ENCODE results near the gene SLC16A14.
"Not testable (repeated sequence)": the region's sequence is repeated elsewhere in the genome, so short reads cannot be mapped to it uniquely, and the experiment has no call there.

SLC16A14 gene

GRCh38 chr2:230068651-230069055, at the start of gene SLC16A14:
Gene SLC16A14, minus strand, starts transcription at chr2:230068924. Its CDS starts 9,572 bp downstream, at chr2:230059352.
- no peak for TF ChIP-seq CTCF (IDR thresholded peaks at IDR 0.05)
- Histone ChIP-seq H3K36me3 (peaks cover 7% of the 10 kb centered on the region), H3K4me3 (ENCODE audit: low read depth in 1 of 2, low read length in 1 of 2) (peak within 1 kb of the TSS; percentile 59 to 86), H3K27me3 (no peaks in the 10 kb centered on the region), H3K4me1 (ENCODE audit: control insufficient read depth in 1 of 2, insufficient read depth in 1 of 2, low read depth in 1 of 2, low read length in 1 of 2) (peaks cover 24 to 25% of the 10 kb centered on the region in 2 experiments), H3K9me3 (no peaks in the 10 kb centered on the region), H3K27ac (peak within 1 kb of the TSS; percentile 64)

- no peaks in the 10 kb centered on the region for H3K27me3 ChIP-seq
- H3K4me3 ChIP-seq (ENCODE audit: low read depth in 1 of 2, low read length in 1 of 2) = no peak overlapping the region
- H3K9me3 ChIP-seq = no peaks in the 10 kb centered on the region
- H3K36me3 ChIP-seq = no peaks in the 10 kb centered on the region
- no peaks in the 10 kb centered on the region for H3K4me1 ChIP-seq (ENCODE audit: control insufficient read depth in 1 of 2, insufficient read depth in 1 of 2, low read depth in 1 of 2, low read length in 1 of 2)
- no peak overlapping the region for H3K27ac ChIP-seq
- TF ChIP-seq CTCF (IDR thresholded peaks at IDR 0.05) = no peak
Observed at GRCh38 chr2:230106771-230107170, 38.0 kb upstream of the SLC16A14 start.

DNA sequence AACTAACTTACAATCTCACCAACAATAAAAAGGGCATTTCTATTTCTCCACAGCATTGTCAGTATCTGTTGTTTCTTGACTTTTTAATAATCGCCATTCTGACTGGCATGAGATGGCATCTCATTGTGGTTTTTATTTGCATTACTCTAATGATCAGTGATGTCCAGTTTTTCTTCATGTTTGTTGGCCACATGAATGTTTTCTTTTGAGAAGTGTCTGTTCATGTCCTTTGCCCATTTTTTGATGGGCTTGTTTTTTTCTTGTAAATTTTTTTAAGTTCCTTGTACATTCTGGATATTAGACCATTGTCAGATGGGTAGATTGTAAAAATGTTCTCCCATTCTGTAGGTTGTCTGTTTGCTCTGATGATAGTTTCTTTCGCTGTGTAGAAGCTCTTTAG, 33.2 kb upstream of the SLC16A14 start:
- not testable (repeated sequence) for H3K27ac ChIP-seq; H3K4me1 ChIP-seq (ENCODE audit: control insufficient read depth in 1 of 2, insufficient read depth in 1 of 2, low read depth in 1 of 2, low read length in 1 of 2); H3K27me3 ChIP-seq

DNA sequence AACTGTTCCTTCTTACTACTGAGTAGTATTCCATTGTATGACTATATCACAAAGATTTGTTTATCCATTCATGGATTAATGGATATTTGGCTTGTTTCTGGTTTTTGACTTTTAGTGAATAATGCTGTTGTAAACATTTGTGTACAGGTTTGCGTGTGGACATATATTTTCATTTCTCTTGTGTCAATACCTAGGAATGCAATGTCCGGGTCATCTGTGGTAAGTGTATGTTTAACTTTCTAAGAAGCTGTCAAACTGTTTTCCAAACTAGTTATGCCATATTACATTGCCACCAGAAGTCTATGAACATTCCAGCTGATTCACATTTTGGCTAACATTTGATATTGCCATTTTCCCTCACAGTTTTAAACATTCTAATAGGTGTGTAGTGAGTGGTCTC, 29.1 kb upstream of the SLC16A14 start:
- Histone ChIP-seq H3K27ac (no peak overlapping the region), H3K4me1 (ENCODE audit: control insufficient read depth in 1 of 2, insufficient read depth in 1 of 2, low read depth in 1 of 2, low read length in 1 of 2) (no peaks in the 10 kb centered on the region), H3K27me3 (no peaks in the 10 kb centered on the region)

More for the DNA sequence above, 33.2 kb upstream of the SLC16A14 start:
- H3K4me3 ChIP-seq (ENCODE audit: low read depth in 1 of 2, low read length in 1 of 2); H3K9me3 ChIP-seq; H3K36me3 ChIP-seq: not testable (repeated sequence)

DNA sequence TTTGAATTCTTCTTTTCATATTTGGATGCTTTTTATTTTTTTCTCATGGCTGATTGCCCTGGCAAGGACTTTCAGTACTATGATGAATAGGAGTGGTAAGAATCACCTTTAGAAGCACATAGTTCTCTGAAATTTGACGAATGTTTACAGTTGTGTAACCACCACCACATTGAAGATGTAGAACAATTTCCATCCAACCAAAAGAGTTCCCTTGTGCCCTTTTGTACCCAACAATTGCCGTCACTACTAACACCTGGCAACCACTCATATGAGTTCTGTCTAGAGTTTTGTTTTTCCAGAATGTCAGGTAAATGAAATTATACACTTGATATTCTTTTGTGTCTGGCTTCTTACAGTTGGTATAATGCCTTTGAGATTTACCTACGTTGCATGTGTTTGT, 28.7 kb upstream of the SLC16A14 start:
- H3K9me3 ChIP-seq = no peaks in the 10 kb centered on the region
- H3K4me3 ChIP-seq (ENCODE audit: low read depth in 1 of 2, low read length in 1 of 2) = no peak overlapping the region
- no peaks in the 10 kb centered on the region for H3K4me1 ChIP-seq (ENCODE audit: control insufficient read depth in 1 of 2, insufficient read depth in 1 of 2, low read depth in 1 of 2, low read length in 1 of 2)
- no peak overlapping the region for H3K27ac ChIP-seq
- no peaks in the 10 kb centered on the region for H3K36me3 ChIP-seq
- TF ChIP-seq CTCF (IDR thresholded peaks at IDR 0.05) = no peak
- no peaks in the 10 kb centered on the region for H3K27me3 ChIP-seq

More for the DNA sequence above, 29.1 kb upstream of the SLC16A14 start:
- H3K36me3 ChIP-seq = no peaks in the 10 kb centered on the region
- H3K4me3 ChIP-seq (ENCODE audit: low read depth in 1 of 2, low read length in 1 of 2) = no peak overlapping the region
- TF ChIP-seq CTCF (IDR thresholded peaks at IDR 0.05) = no peak
- H3K9me3 ChIP-seq = no peaks in the 10 kb centered on the region

DNA sequence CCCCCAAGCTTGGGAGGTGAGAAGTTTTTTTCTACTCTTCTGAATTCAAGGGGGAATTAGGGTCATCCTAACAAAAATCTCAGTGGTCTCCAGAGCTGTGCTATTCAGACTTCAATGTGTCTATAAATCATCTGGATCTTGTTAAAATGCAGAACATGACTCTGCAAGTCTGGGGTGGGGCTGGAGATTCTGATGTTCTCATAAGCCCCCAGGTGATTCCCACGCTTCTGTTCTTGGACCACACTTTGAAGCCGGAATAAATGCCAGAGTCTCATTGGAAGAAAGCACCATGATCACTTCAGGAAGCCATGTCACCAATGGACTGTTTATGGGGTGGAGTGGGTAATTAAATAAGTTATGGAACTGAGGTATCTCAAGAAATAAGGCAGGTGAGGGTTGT, 22.2 kb upstream of the SLC16A14 start:
- H3K4me1 ChIP-seq (ENCODE audit: control insufficient read depth in 1 of 2, insufficient read depth in 1 of 2, low read depth in 1 of 2, low read length in 1 of 2) = peaks cover under 1 to 1% of the 10 kb centered on the region in 2 experiments
- H3K36me3 ChIP-seq = no peaks in the 10 kb centered on the region
- H3K4me3 ChIP-seq (ENCODE audit: low read depth in 1 of 2, low read length in 1 of 2) = no peak overlapping the region
- H3K27me3 ChIP-seq = no peaks in the 10 kb centered on the region
- H3K9me3 ChIP-seq = no peaks in the 10 kb centered on the region
- no peak overlapping the region for H3K27ac ChIP-seq
- TF ChIP-seq CTCF (IDR thresholded peaks at IDR 0.05) = no peak
